ENCODE measurements around the gene ATL3. TPM values are rescaled to one million over a fixed set of nuclear protein-coding genes. Genes with fewer than 3 reads are reported as not detected.
A peak's percentile ranks its signal among the peaks of the same experiment; 100 is the strongest.

Gene ATL3
- total and polyA plus RNA-seq, 2 of the 13 experiments (the other 11 are each of a cell fraction or from before 2014, with no cell fraction given) = not detected

DNA sequence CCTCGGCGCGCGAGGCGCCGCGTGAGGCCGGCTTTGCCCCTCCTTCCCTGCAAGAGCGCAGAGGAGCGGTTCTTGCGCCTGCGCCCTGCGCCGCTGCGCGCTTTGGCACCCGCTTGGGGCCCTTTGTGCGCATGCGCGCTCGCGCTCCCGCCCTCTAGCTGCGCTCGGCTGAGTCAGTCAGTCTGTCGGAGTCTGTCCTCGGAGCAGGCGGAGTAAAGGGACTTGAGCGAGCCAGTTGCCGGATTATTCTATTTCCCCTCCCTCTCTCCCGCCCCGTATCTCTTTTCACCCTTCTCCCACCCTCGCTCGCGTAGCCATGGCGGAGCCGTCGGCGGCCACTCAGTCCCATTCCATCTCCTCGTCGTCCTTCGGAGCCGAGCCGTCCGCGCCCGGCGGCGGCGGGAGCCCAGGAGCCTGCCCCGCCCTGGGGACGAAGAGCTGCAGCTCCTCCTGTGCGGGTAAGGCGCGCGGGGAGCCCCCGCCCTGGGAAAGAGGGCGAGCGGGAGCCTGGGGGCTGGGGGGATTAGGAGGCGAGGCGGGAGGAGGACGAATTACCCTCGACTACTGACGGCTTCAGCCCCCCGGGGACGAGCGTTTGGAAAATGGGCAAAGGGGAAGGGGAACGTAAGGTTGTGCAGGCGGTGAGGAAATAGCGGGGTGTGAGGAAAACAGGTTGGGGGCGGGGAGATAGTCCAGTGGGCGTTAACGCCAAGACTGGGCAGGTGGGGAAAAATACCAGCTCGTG is 10.3 kb upstream of the ATL3 start, which contains the start of gene RTN3 (continued):
- TF ChIP-seq CHD4 (IDR thresholded peaks at IDR 0.05; ENCODE audit: borderline replicate concordance, low read length) (no peak), ZNF24 (IDR thresholded peaks at IDR 0.05) (no peak), KAT2B (IDR thresholded peaks at IDR 0.05; ENCODE audit: borderline replicate concordance, low read depth, low read length) (no peak), KLF12 (CRISPR knock-in tag; IDR thresholded peaks at IDR 0.05; ENCODE audit: borderline replicate concordance) (peak; percentile 12; the same call in 1 of the 2 replicates), PRPF4 (IDR thresholded peaks at IDR 0.05; ENCODE audit: low read depth, low read length, poor library complexity, severe bottlenecking) (no peak), RXRA (CRISPR knock-in tag; IDR thresholded peaks at IDR 0.05) (no peak; the same call in 1 of the 2 replicates), ZNF660 (CRISPR knock-in tag; IDR thresholded peaks at IDR 0.05; ENCODE audit: borderline replicate concordance, low read depth) (peak; percentile 44; the same call in 1 of the 2 replicates), NFIC (IDR thresholded peaks at IDR 0.05; ENCODE audit: low read length) (no peak), KMT2B (CRISPR knock-in tag; IDR thresholded peaks at IDR 0.05) (peak; percentile 64), MEF2D (CRISPR knock-in tag; IDR thresholded peaks at IDR 0.05) (no peak), ZNF20 (CRISPR knock-in tag; IDR thresholded peaks at IDR 0.05) (no peak), ZNF615 (CRISPR knock-in tag; IDR thresholded peaks at IDR 0.05; ENCODE audit: borderline replicate concordance) (no peak), ELF1 (CRISPR knock-in tag; IDR thresholded peaks at IDR 0.05) (no peak), TAF1 (CRISPR knock-in tag; IDR thresholded peaks at IDR 0.05) (peak; percentile 89), ZNF777 (CRISPR knock-in tag; IDR thresholded peaks at IDR 0.05) (peak; percentile 82)
- TF ChIP-seq, protein P1, sequence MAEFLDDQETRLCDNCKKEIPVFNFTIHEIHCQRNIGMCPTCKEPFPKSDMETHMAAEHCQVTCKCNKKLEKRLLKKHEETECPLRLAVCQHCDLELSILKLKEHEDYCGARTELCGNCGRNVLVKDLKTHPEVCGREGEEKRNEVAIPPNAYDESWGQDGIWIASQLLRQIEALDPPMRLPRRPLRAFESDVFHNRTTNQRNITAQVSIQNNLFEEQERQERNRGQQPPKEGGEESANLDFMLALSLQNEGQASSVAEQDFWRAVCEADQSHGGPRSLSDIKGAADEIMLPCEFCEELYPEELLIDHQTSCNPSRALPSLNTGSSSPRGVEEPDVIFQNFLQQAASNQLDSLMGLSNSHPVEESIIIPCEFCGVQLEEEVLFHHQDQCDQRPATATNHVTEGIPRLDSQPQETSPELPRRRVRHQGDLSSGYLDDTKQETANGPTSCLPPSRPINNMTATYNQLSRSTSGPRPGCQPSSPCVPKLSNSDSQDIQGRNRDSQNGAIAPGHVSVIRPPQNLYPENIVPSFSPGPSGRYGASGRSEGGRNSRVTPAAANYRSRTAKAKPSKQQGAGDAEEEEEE (CRISPR knock-in tag; IDR thresholded peaks at IDR 0.05; ENCODE audit: borderline replicate concordance) = no peak
- TF ChIP-seq, protein P2, sequence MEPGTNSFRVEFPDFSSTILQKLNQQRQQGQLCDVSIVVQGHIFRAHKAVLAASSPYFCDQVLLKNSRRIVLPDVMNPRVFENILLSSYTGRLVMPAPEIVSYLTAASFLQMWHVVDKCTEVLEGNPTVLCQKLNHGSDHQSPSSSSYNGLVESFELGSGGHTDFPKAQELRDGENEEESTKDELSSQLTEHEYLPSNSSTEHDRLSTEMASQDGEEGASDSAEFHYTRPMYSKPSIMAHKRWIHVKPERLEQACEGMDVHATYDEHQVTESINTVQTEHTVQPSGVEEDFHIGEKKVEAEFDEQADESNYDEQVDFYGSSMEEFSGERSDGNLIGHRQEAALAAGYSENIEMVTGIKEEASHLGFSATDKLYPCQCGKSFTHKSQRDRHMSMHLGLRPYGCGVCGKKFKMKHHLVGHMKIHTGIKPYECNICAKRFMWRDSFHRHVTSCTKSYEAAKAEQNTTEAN (CRISPR knock-in tag; conservative IDR thresholded peaks at IDR 0.05) = peak; percentile 49; the same call in 1 of the 2 replicates
- TF ChIP-seq, protein P3, sequence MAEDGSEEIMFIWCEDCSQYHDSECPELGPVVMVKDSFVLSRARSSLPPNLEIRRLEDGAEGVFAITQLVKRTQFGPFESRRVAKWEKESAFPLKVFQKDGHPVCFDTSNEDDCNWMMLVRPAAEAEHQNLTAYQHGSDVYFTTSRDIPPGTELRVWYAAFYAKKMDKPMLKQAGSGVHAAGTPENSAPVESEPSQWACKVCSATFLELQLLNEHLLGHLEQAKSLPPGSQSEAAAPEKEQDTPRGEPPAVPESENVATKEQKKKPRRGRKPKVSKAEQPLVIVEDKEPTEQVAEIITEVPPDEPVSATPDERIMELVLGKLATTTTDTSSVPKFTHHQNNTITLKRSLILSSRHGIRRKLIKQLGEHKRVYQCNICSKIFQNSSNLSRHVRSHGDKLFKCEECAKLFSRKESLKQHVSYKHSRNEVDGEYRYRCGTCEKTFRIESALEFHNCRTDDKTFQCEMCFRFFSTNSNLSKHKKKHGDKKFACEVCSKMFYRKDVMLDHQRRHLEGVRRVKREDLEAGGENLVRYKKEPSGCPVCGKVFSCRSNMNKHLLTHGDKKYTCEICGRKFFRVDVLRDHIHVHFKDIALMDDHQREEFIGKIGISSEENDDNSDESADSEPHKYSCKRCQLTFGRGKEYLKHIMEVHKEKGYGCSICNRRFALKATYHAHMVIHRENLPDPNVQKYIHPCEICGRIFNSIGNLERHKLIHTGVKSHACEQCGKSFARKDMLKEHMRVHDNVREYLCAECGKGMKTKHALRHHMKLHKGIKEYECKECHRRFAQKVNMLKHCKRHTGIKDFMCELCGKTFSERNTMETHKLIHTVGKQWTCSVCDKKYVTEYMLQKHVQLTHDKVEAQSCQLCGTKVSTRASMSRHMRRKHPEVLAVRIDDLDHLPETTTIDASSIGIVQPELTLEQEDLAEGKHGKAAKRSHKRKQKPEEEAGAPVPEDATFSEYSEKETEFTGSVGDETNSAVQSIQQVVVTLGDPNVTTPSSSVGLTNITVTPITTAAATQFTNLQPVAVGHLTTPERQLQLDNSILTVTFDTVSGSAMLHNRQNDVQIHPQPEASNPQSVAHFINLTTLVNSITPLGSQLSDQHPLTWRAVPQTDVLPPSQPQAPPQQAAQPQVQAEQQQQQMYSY (CRISPR knock-in tag; IDR thresholded peaks at IDR 0.05) = no peak

Data from HepG2 (cell line).